22Rv1 (cell line): Measurements from ENCODE around the gene PLCB1.

Source experiments
- ZFX ChIP-seq: fragments of 450-650 bp; IDR thresholded peaks from 2 replicates; pipeline ENCODE4 v1.6.1; 2017; ENCODE audit warnings: antibody characterized with exemption, borderline replicate concordance
- TF ChIP-seq, protein P1 (sequence below): fragments of 450-650 bp; IDR thresholded peaks from 2 replicates; pipeline ENCODE4 v1.5.1; 2017; ENCODE audit warnings: mild to moderate bottlenecking

DNA sequence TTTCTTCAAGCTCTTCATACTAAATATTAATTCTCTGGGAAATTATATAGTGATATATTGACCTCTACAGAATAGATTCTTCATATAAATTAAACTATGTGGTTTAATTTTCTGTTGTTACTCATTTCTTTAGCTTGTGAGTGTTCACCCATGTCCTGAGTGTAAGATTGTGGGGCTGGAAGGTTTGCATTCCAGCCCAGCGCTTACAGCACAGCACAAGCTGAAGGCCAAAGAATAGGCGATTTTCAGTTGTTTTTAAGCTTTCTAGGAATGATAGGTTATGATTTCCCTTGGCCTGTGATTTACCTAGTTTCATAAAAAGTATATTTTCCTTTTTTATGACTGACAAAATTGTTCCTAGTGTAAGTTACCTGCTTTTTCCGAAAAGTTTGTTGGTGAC is 194.1 kb downstream of the PLCB1 start:
- TF ChIP-seq, protein P1, sequence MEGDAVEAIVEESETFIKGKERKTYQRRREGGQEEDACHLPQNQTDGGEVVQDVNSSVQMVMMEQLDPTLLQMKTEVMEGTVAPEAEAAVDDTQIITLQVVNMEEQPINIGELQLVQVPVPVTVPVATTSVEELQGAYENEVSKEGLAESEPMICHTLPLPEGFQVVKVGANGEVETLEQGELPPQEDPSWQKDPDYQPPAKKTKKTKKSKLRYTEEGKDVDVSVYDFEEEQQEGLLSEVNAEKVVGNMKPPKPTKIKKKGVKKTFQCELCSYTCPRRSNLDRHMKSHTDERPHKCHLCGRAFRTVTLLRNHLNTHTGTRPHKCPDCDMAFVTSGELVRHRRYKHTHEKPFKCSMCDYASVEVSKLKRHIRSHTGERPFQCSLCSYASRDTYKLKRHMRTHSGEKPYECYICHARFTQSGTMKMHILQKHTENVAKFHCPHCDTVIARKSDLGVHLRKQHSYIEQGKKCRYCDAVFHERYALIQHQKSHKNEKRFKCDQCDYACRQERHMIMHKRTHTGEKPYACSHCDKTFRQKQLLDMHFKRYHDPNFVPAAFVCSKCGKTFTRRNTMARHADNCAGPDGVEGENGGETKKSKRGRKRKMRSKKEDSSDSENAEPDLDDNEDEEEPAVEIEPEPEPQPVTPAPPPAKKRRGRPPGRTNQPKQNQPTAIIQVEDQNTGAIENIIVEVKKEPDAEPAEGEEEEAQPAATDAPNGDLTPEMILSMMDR, result no peak
- no peak for TF ChIP-seq ZFX
